B cell (primary cell): ENCODE measurements around the gene TRPT1. TPM values are rescaled to one million over a fixed set of nuclear protein-coding genes. Genes with fewer than 3 reads are reported as not detected.

Experiments
- ATAC-seq: fragments of 200-7000 bp; cut with Tn5 transposase; one replicate; pipeline ENCODE4 v1.10.0; 2021; ENCODE audit warnings: low read depth, mild to moderate bottlenecking, moderate number of reproducible peaks, moderate library complexity
- CTCF ChIA-PET: fragments of 350-600 bp; sonication (Branson Sonifier 250); formaldehyde crosslinking; loops from one replicate; lab custom pipeline; 2021; ENCODE audit warnings: antibody characterized with exemption, inconsistent platforms; lab: Charles Lee
- POLR2A ChIA-PET: fragments of 350-600 bp; sonication (Branson Sonifier 250); formaldehyde crosslinking; loops from one replicate; lab custom pipeline; 2021; ENCODE audit warnings: antibody characterized with exemption; lab: Charles Lee
- DNase-seq: peaks from one replicate; pipeline ENCODE4 v3.0.0; 2013
- H2AFZ ChIP-seq: 2 replicates; pipeline ENCODE4 v1.6.1; 2012; ENCODE audit warnings: mild to moderate bottlenecking, low read depth, low read length; ENCODE audit not compliant: insufficient read depth, poor library complexity, severe bottlenecking
- H3K27ac ChIP-seq, 2 donors: 1 replicate in 1 of 2; 2 replicates in 1 of 2; pipeline ENCODE4 v1.5.1; 2012 to 2013; ENCODE audit warnings: low read length in 2 of 2, mild to moderate bottlenecking in 2 of 2, moderate library complexity in 1 of 2
- H3K27me3 ChIP-seq, 4 experiments: fragments of 200-600 bp in 1 of 4; sonication (generic) in 1 of 4; replicated peaks in 1 of 4; 1 replicate in 2 of 4; 2 replicates in 2 of 4; pipeline versions ENCODE4 v1.6.1 to v1.7.0; 2013 to 2016; ENCODE audit warnings: low read length in 3 of 4, mild to moderate bottlenecking in 2 of 4, mixed read lengths in 1 of 4, moderate library complexity in 1 of 4; ENCODE audit not compliant: insufficient read depth in 4 of 4, control insufficient read depth in 3 of 4; ENCODE audit errors: control extremely low read depth in 1 of 4
- H3K36me3 ChIP-seq, 2 experiments: replicated peaks in 1 of 2; 1 replicate in 1 of 2; 2 replicates in 1 of 2; pipeline versions ENCODE4 v1.6.1 to v1.7.1; 2013; ENCODE audit warnings: low read length in 1 of 2; ENCODE audit not compliant: insufficient read depth in 2 of 2, control insufficient read depth in 1 of 2; ENCODE audit errors: control extremely low read depth in 1 of 2, extremely low read depth in 1 of 2
- H3K4me1 ChIP-seq, 2 donors: fragments of 200-600 bp in 1 of 2; sonication (generic) in 1 of 2; 1 replicate in 1 of 2; 2 replicates in 1 of 2; pipeline versions ENCODE4 v1.5.1 to v1.6.1; 2013 to 2017; ENCODE audit warnings: low read length in 2 of 2; ENCODE audit not compliant: control insufficient read depth in 2 of 2, insufficient read depth in 2 of 2
- H3K4me2 ChIP-seq: replicated peaks from 2 replicates; pipeline ENCODE3; 2012; ENCODE audit warnings: mild to moderate bottlenecking, low read depth, low read length; ENCODE audit not compliant: poor library complexity, severe bottlenecking
- H3K4me3 ChIP-seq, 5 experiments: fragments of 200-600 bp in 1 of 5; sonication (generic) in 1 of 5; 1 replicate in 3 of 5; 2 replicates in 2 of 5; pipeline versions ENCODE4 v1.5.1 to v1.7.0; 2011 to 2016; ENCODE audit warnings: low read length in 4 of 5, mild to moderate bottlenecking in 4 of 5, low read depth in 2 of 5, control low read depth in 1 of 5, moderate library complexity in 1 of 5; ENCODE audit not compliant: insufficient read depth in 1 of 5; ENCODE audit errors: control extremely low read depth in 1 of 5, extremely low read depth in 1 of 5
- H3K79me2 ChIP-seq: fragments of 200-600 bp; sonication (generic); one replicate; pipeline ENCODE4 v1.6.0; 2016; ENCODE audit warnings: low read length; ENCODE audit not compliant: control insufficient read depth, insufficient read depth
- H3K9ac ChIP-seq: fragments of 200-600 bp; sonication (generic); 2 replicates; pipeline ENCODE4 v1.6.1; 2017; ENCODE audit warnings: mild to moderate bottlenecking, low read length, moderate library complexity
- H3K9me3 ChIP-seq, 3 donors: one replicate each; pipeline versions ENCODE4 v1.6.1 to v1.7.1; 2013; ENCODE audit warnings: low read length in 2 of 3; ENCODE audit not compliant: control insufficient read depth in 2 of 3, insufficient read depth in 1 of 3; ENCODE audit errors: control extremely low read depth in 1 of 3
- H4K20me1 ChIP-seq: 2 replicates; pipeline ENCODE4 v1.6.0; 2012; ENCODE audit warnings: mild to moderate bottlenecking, low read length; ENCODE audit not compliant: insufficient read depth, control insufficient read depth, poor library complexity, severe bottlenecking
- H3K27ac Mint-ChIP-seq: one replicate; pipeline ENCODE4 v1.8.0; 2021; ENCODE audit warnings: mixed read lengths
- H3K27me3 Mint-ChIP-seq: one replicate; pipeline ENCODE4 v1.8.0; 2021; ENCODE audit warnings: mixed read lengths
- H3K4me1 Mint-ChIP-seq: one replicate; pipeline ENCODE4 v1.8.0; 2021; ENCODE audit warnings: mixed read lengths
- H3K4me3 Mint-ChIP-seq: one replicate; pipeline ENCODE4 v1.8.0; 2021; ENCODE audit warnings: mixed read lengths
- H3K9me3 Mint-ChIP-seq: one replicate; pipeline ENCODE4 v1.8.0; 2022; ENCODE audit warnings: mixed read lengths; ENCODE audit not compliant: insufficient read depth
- CTCF ChIP-seq: fragments of 200-600 bp; IDR thresholded peaks from one replicate; pipeline ENCODE4 v1.8.0; 2022; ENCODE audit warnings: antibody characterized with exemption, mild to moderate bottlenecking
- EZH2 ChIP-seq: IDR thresholded peaks from 2 replicates; pipeline ENCODE4 v1.6.1; 2012; ENCODE audit warnings: borderline replicate concordance, low read depth, mild to moderate bottlenecking, moderate library complexity, low read length; ENCODE audit not compliant: insufficient read depth, poor library complexity, severe bottlenecking
- WGBS: methylation state at CpG from one replicate; pipeline ENCODE4 v1.1.5; 2013; ENCODE audit warnings: missing lambda C conversion rate; ENCODE audit not compliant: insufficient coverage; 5-methylcytosine and 5-hydroxymethylcytosine counted together
- intact Hi-C: fragments of 100-400 bp; cut with micrococcal nuclease; formaldehyde crosslinking; loops from one replicate; pipeline ENCODE4 v1.10.0; 2022
- polyA plus RNA-seq: library from polyadenylated mRNA; depleted of rRNA; stranded (reverse); fragments of >200 nt; gene quantifications from 2 replicates; pipeline ENCODE4 v1.2.3, GENCODE V29; 2012
- total RNA-seq, 2 donors: library from RNA; stranded (reverse); fragments of 120-200 nt in 1 of 2; gene quantifications; 1 replicate in 1 of 2; 2 replicates in 1 of 2; pipeline versions ENCODE4 v1.2.3 to v1.2.4, GENCODE V29; 2013 to 2022

The TRPT1 gene
- total and polyA plus RNA-seq, 2 donors (not counting 1 experiment from before 2014, with no cell fraction given), result 59.6 to 145 TPM

GRCh38 chr11:64186492-64187165 lies 39.4 kb downstream of the TRPT1 start:
- Histone ChIP-seq H3K27me3 (no peaks in the 10 kb centered on the region), H2AFZ (no peak overlapping the region), H3K4me1 (peaks cover 8 to 17% of the 10 kb centered on the region in 2 donors), H3K9me3 (no peaks in the 10 kb centered on the region), H3K36me3 (peaks cover 0 to 3% of the 10 kb centered on the region in 2 experiments), H4K20me1 (peaks cover 15% of the 10 kb centered on the region), H3K27ac (peak overlapping the region in 1 of 2 donors; percentile 68), H3K79me2 (peaks cover 16% of the 10 kb centered on the region), H3K4me2 (peak overlapping the region; percentile 82), H3K9ac (no peak overlapping the region), H3K4me3 (no peak overlapping the region)
- Mint-ChIP-seq H3K27ac (no peak overlapping the region), H3K4me3 (no peak overlapping the region), H3K9me3 (no peaks in the 10 kb centered on the region), H3K27me3 (no peaks in the 10 kb centered on the region), H3K4me1 (peaks cover 35% of the 10 kb centered on the region)
- intact Hi-C loops, result loop anchor here (1.0 to 2.0 kb wide), 2 partner anchors 54 to 60 kb away; partner anchors contain the start of genes FKBP2 and PPP1R14B
- DNase-seq (peak; percentile 44), ATAC-seq (no peak)
- ChIA-PET POLR2A (interaction anchor here (1.1 to 1.9 kb wide), 7 partner anchors 19 to 1306 kb away, joined by 3 to 10 read pairs (median 5); partner anchors contain the start of genes FERMT3 and SLC3A2), CTCF (interaction anchor here (0.6 to 6.1 kb wide), 8 partner anchors 9 to 263 kb away, joined by 3 to 53 read pairs (median 6); partner anchors contain the start of genes FERMT3, NUDT22 and PLCB3)
- TF ChIP-seq EZH2, result no peak
- TF ChIP-seq CTCF, result no peak
- WGBS, result 1% methylated on average over 48 of the region's 48 CpGs
